Breast epithelium (tissue), 4 donors: ENCODE data around the gene CHSY1. TPM values are rescaled to one million over a fixed set of nuclear protein-coding genes. Genes with fewer than 3 reads are reported as not detected.

Experiments used
- DNase-seq, 2 donors: peaks; one replicate each; pipeline ENCODE4 v3.0.0-alpha.2; 2019; ENCODE audit warnings: low spot score in 2 of 2
- H3K27ac ChIP-seq, 2 donors: fragments of 200-600 bp; sonication (generic) in 1 of 2; one replicate each; pipeline ENCODE4 v1.5.1; 2016 to 2019; ENCODE audit warnings: mild to moderate bottlenecking in 1 of 2
- H3K27me3 ChIP-seq, 2 donors: fragments of 200-600 bp; sonication (generic) in 1 of 2; one replicate each; pipeline versions ENCODE4 v1.5.1 to v1.6.0; 2017 to 2019; ENCODE audit warnings: control low read depth in 1 of 2, mild to moderate bottlenecking in 1 of 2
- H3K36me3 ChIP-seq: fragments of 200-600 bp; one replicate; pipeline ENCODE4 v1.5.1; 2019
- H3K4me1 ChIP-seq, 2 donors: fragments of 200-600 bp; sonication (generic); one replicate each; pipeline ENCODE4 v1.5.1; 2016 to 2019; ENCODE audit warnings: control low read depth in 1 of 2
- H3K4me3 ChIP-seq, 3 donors: fragments of 200-600 bp; sonication (generic); 1 replicate in 2 of 3; 2 replicates in 1 of 3; pipeline ENCODE4 v1.5.1; 2016 to 2019; ENCODE audit warnings: mild to moderate bottlenecking in 3 of 3, moderate library complexity in 2 of 3
- H3K9me3 ChIP-seq, 2 donors: fragments of 200-600 bp; sonication (generic) in 1 of 2; one replicate each; pipeline ENCODE4 v1.5.1; 2016 to 2019; ENCODE audit warnings: control low read depth in 1 of 2
- CTCF ChIP-seq, 3 donors: fragments of 450-650 bp; IDR thresholded peaks; one replicate each; pipeline ENCODE4 v1.5.1; 2016 to 2017; ENCODE audit warnings: antibody characterized with exemption in 3 of 3, mild to moderate bottlenecking in 3 of 3, moderate library complexity in 3 of 3
- POLR2A ChIP-seq: fragments of 450-650 bp; IDR thresholded peaks from one replicate; pipeline ENCODE4 v1.6.1; 2016; ENCODE audit warnings: antibody characterized with exemption, mild to moderate bottlenecking, moderate library complexity
- POLR2AphosphoS5 ChIP-seq, 3 donors: sonication (generic); formaldehyde crosslinking; IDR thresholded peaks; one replicate each; pipeline ENCODE4 v1.6.1; 2017; ENCODE audit warnings: antibody characterized with exemption in 3 of 3
- intact Hi-C: fragments of 100-400 bp; cut with DNase I; formaldehyde crosslinking; loops from one replicate; pipeline ENCODE4 v1.15.1; 2023; ENCODE audit warnings: low total_unique reads
- total RNA-seq, 3 donors: library from RNA; depleted of rRNA; stranded (reverse); fragments of >200 nt; gene quantifications; one replicate each; pipeline ENCODE4 v1.1.0, GENCODE V29; 2016

Gene CHSY1
- total RNA-seq, 3 donors from 2014 or later: 22.6 to 36.7 (median 33.4) TPM

- no peak for DNase-seq
- H3K9me3 ChIP-seq: no peaks in the 10 kb centered on the region
- peaks cover 12 to 51% of the 10 kb centered on the region in 2 donors for H3K4me1 ChIP-seq
- no peaks in the 10 kb centered on the region for H3K27me3 ChIP-seq
- H3K4me3 ChIP-seq: peak overlapping the region in 1 of 3 donors; percentile 9
- no peaks in the 10 kb centered on the region for H3K36me3 ChIP-seq
- intact Hi-C loops: no loop called here
- TF ChIP-seq POLR2A (no peak), CTCF (IDR thresholded peaks at IDR 0.05) (no peak), POLR2AphosphoS5 (IDR thresholded peaks at IDR 0.05) (no peak)
- peak overlapping the region; percentile 76 to 78 for H3K27ac ChIP-seq
These were observed 3.6 kb downstream of the CHSY1 start for GRCh38 chr15:101248274-101248673.

GRCh38 chr15:101246824-101247745 is 4.8 kb downstream of the CHSY1 start:
- TF ChIP-seq CTCF (IDR thresholded peaks at IDR 0.05): no peak
- H3K4me1 ChIP-seq: peaks cover 16 to 52% of the 10 kb centered on the region in 2 donors
- no peak for DNase-seq
- intact Hi-C loops: no loop called here
- H3K27ac ChIP-seq: peak overlapping the region; percentile 76 to 78
- no peaks in the 10 kb centered on the region for H3K36me3 ChIP-seq
- H3K4me3 ChIP-seq: peak overlapping the region; percentile 1 to 32 (median 3)
- H3K27me3 ChIP-seq: no peaks in the 10 kb centered on the region
- no peaks in the 10 kb centered on the region for H3K9me3 ChIP-seq

- intact Hi-C loops: no loop called here
- no peak for TF ChIP-seq POLR2AphosphoS5 (IDR thresholded peaks at IDR 0.05)
- no peak for TF ChIP-seq CTCF (IDR thresholded peaks at IDR 0.05)
- no peak for TF ChIP-seq POLR2A
- DNase-seq: no peak
- Histone ChIP-seq H3K9me3 (no peaks in the 10 kb centered on the region), H3K4me3 (peak overlapping the region in 2 of 3 donors; percentile 3 to 32), H3K4me1 (peaks cover 16 to 55% of the 10 kb centered on the region in 2 donors), H3K36me3 (no peaks in the 10 kb centered on the region), H3K27me3 (no peaks in the 10 kb centered on the region), H3K27ac (peak overlapping the region; percentile 76 to 78)
These were observed 5.5 kb downstream of the CHSY1 start for GRCh38 chr15:101246391-101246790.

- no peaks in the 10 kb centered on the region for H3K27me3 ChIP-seq
- H3K4me3 ChIP-seq: peak overlapping the region in 1 of 3 donors; percentile 22
- H3K36me3 ChIP-seq: no peaks in the 10 kb centered on the region
- peak overlapping the region; percentile 75 to 78 for H3K27ac ChIP-seq
- intact Hi-C loops: no loop called here
- DNase-seq: no peak
- TF ChIP-seq POLR2AphosphoS5 (IDR thresholded peaks at IDR 0.05) (no peak), CTCF (IDR thresholded peaks at IDR 0.05) (no peak), POLR2A (no peak)
- H3K4me1 ChIP-seq: peaks cover 16 to 50% of the 10 kb centered on the region in 2 donors
- no peaks in the 10 kb centered on the region for H3K9me3 ChIP-seq
These were observed 6.8 kb downstream of the CHSY1 start for GRCh38 chr15:101244889-101245668.
